Stromal cell of bone marrow (primary cell): ENCODE data around the gene TULP4.
"Not testable (repeated sequence)": the region's sequence is repeated elsewhere in the genome, so short reads cannot be mapped to it uniquely, and the experiment has no call there.

ENCODE experiments used
- DNase-seq: peaks from one replicate; pipeline ENCODE4 v3.0.0-alpha.2; 2012; ENCODE audit warnings: low read depth

TULP4 gene

GRCh38 chr6:158295976-158296853 lies 16.1 kb upstream of the TULP4 start:
- DNase-seq, result not testable (repeated sequence)

DNA sequence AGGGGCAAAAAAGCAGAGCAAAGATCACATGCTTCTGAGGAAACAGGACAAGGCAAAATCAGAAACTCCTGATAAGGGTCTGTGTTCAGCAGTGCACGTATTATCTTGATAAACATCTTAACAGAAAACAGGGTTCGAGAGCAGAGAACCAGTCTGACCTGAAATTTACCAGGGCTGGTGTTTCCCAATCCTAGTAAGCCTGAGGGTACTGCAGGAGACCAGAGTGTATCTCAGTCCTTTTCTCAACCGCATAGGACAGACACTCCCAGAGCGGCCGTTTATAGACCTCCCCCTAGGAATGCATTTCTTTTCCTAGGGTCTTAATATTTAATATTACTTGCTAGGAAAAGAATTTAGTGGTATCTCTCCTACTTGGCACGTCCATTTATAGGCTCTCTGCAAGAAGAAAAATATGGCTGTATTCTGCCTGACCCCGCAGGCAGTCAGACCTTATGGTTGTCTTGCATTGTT lies 15.4 kb upstream of the TULP4 start:
- DNase-seq, result not testable (repeated sequence)

GRCh38 chr6:158297657-158298056 lies 14.6 kb upstream of the TULP4 start:
- not testable (repeated sequence) for DNase-seq

DNA sequence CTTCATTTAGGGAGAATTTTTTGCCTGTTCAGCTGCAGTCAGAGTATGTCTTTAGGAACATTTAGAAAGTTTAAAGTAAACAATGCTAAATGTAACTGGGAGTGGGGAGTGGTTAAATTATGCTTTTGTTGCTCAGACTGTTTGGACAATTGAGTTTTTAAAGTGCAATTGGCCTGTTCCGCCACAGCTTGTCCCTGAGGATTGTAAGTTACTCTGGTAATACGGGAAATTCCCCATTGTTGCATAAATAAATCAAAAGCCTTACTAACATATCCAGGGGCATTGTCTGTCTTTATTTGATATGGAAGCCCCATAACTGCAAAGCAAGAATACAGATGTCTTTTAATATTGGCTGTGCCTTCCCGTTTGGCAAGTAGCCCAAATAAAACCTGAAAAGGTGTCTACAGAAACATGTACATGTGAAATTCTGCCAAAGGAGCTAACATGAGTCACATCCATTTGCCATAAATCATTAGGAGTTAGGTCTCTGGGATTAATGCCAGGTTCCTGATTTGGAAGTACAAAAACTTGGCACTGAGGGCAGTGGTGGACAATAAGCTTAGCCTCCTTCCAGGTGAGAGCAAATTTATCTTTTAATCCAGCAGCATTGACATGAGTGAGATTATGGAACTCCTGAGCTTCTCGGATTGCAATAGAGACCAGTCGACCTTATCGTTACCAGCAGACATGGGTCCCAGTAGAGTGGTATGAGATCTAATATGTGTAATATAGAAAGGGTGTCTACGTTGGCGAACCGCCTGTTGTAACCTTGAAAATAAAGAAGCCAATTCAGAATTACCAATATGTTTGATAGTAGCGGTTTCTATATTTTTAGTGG lies 11.7 kb upstream of the TULP4 start:
- not testable (repeated sequence) for DNase-seq

DNA sequence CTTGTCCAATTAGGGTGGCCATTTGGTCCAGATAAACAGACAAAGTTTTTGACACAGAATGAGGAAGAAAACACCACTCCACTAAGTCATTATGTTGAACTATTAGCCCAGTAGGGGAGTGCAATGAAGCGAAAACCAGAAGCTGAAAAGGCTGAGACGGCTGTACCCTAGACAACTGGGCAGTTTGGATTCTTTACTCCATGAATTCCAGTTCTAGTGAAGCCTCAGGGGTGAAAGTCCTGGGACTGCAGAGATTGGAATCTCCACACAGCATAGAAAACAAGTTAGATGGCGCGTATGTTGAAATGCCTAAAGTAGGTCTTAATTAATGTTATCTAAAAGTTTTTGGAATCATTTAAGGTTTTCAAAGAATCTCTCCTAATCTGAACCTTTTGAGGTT lies 10.7 kb upstream of the TULP4 start:
- DNase-seq, result not testable (repeated sequence)

DNA sequence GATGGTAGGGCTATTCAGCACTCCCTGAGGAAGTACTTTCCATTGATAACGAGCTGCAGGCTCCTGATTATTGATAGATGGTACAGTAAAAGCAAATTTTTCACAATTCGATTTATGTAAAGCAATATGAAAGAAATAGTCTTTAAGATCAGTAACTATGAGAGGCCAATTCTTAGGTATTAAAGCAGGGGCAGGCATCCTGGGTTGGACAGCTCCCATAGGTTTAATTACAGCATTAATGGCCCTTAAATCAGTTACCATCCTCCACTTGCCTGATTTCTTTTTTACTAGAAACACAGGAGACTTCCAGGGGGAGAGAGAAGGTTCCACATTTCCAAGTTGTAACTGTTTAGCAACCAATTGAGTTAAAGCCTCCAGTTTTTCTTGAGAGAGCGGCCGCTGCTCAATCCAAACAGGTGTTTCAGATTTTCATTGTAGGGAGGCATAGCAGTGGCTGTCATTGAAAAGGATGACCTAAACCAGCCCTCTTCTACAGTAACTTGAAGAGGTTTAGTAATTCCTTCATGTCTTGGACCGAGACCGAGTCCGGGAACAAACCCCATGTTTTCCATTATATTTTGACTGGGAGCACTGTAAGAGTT lies 10.0 kb upstream of the TULP4 start:
- not testable (repeated sequence) for DNase-seq

- no peak for DNase-seq
These were observed 9.0 kb upstream of the TULP4 start for GRCh38 chr6:158303210-158303731.

DNA sequence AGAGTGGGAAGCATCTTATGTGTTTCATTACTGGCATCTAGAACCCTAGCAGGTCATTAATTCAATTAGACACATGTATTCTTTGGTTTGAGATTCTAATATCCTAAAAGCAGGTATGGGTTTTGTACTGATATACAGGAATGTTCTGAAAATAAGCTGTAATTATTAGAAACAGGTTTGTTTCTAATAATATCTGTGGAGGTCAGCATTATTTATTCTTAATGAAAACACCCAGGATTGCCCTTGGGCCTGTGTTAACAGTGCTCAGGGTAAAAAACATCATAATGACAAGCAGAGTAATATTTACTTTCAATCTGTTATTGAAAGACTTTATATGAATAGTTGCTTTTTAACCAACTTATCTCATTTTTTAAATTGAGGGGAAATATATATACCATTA lies 8.0 kb upstream of the TULP4 start:
- DNase-seq, result no peak

DNA sequence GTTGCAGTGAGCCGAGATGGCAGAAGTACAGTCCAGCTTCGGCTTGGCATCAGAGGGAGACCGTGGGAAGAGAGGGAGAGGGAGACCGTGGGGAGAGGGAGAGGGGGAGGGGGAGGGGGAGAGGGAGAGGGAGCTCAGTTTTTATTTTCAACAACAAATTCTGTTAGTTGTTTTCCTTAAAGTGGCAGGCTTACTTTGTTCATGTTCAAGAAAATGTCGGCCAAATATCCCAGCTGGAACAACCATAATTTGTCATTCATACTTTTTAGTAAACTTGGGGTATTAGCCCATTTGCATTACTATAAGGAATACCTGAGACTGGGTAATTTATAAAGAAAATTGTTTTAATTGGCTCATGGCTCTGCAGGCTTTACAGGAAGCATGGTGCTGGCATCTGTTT lies 2.5 kb upstream of the TULP4 start:
- DNase-seq, result no peak

- DNase-seq, result no peak
These were observed 1.1 kb upstream of the TULP4 start for GRCh38 chr6:158311193-158311592.

DNA sequence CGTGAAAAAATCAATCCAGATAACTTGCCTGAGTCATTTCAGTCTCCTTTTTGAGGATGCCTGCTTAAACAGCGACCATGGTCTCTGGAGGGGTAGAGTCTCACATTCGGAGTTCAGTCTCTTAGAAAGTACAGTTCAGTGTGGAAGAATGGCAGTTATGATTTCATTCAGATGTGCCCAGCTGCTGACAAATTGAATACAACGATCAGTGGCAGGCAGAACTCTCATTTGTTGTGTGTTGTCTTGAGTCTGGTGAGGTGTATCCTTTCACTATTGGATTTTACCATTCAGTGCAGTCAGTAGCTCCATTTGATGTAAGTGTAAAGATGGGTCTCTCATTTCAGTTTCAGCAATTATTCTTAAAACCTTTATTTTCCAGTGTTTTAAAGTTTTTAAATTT lies 639 bp upstream of the TULP4 start:
- no peak for DNase-seq

- no peak for DNase-seq
These were observed 570 bp downstream of the TULP4 start for GRCh38 chr6:158312672-158313397.

DNA sequence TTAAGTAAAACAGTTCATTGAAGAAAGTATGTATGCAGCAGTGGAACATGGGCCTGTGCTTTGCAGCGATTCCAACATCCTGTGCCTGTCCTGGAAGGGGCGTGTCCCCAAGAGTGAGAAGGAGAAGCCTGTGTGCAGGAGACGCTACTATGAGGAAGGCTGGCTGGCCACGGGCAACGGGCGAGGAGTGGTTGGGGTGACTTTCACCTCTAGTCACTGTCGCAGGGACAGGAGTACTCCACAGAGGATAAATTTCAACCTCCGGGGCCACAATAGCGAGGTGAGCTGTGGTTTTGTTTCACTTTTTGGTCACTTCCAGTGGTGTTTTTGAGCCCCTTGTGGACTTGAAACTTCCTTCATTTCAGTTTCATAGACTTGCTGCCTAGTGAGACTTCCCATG lies 1.7 kb downstream of the TULP4 start:
- DNase-seq, result no peak

DNA sequence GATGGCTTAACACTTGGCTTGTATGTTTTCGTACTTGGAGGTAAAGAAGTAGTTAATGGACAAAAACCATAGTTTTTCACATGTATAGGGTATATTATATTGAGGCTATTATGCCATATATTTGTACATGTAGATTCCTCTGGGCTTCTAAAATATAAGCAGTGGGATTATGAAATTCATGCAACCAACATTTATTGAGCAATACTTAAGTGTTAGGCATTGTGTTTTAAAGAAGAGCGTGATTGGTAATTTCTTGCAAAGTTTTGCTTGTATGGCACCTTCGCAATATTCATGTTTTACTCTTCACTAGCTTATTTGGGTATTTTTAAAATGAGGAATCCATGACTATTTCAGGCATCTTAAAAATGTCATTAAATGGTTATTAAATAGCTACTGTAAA lies 2.5 kb downstream of the TULP4 start:
- no peak for DNase-seq

- no peak for DNase-seq
These were observed 3.8 kb downstream of the TULP4 start for GRCh38 chr6:158316022-158316421.

DNA sequence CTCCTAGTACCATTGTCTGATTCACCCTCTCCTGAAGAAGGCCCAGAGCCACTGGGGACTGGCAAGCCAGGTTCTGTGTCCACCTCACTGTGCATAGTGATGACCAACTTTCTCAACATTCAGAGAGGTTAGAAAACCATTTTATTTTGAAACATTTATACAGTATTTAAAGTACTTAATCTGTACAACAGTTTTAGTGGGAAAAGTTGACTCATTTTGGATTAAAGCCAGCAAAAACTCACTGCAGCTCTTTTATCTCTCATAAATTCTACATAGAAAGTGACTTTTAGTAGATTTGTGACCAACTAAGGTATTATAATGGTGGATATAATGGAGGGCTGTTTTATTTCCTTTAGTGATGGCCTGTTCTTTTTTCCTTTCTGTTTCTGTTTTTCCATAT lies 9.7 kb downstream of the TULP4 start:
- peak; percentile 73 for DNase-seq

DNA sequence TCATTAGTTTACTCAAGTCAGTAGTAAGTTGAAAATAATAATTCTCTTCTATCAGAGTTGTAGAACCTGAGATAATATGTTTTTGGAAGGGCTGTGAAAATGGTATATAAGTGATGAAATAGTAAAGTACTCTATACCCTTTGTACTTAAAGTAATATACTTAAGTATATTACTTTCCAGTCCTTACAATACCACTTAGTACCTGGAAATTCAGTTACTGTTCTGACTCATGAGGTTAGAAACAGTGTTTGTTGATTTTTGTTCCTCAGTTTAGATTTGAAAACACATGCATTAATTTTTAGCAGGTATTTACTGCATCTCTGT lies 10.1 kb downstream of the TULP4 start:
- no peak for DNase-seq

- DNase-seq, result no peak
These were observed 10.7 kb downstream of the TULP4 start for GRCh38 chr6:158322724-158323560.

GRCh38 chr6:158323561-158323958 lies 11.3 kb downstream of the TULP4 start:
- DNase-seq, result no peak

GRCh38 chr6:158324136-158324535 lies 11.9 kb downstream of the TULP4 start:
- no peak for DNase-seq

DNA sequence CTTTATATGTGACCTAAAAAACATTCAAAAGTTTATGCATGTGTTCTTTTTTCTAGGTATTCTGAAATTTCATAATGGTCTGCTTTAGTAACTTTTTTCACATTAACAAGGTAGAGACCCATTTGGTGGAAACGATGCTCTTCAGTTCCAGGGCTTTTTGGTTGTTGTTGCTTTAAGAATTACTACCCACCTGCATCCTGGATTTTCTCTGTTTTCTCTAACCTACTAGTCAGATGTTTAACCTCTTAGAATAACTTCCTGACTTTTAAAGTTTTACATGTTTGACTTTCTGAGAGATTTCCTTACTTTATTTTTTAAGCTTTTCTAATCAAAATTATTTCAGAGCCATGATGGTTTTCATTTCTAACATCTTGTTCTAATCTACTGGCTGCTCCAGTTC lies 14.9 kb downstream of the TULP4 start:
- no peak for DNase-seq
